Naive B cell (primary cell): ENCODE results near the gene MZF1. TPM values are rescaled to one million over a fixed set of nuclear protein-coding genes. Genes with fewer than 3 reads are reported as not detected.

Source experiments
- ATAC-seq, 2 donors: fragments of 150-1000 bp; cut with Tn5 transposase; 2 replicates each; pipeline ENCODE4 v1.10.0; 2021; ENCODE audit warnings: low read depth in 2 of 2, mild to moderate bottlenecking in 2 of 2, moderate library complexity in 2 of 2
- DNase-seq: peaks from one replicate; pipeline ENCODE4 v3.0.0; 2022
- H3K27ac Mint-ChIP-seq, 6 donors: one replicate each; pipeline ENCODE4 v1.8.0; 2020 to 2022; ENCODE audit warnings: mild to moderate bottlenecking in 6 of 6, mixed read lengths in 6 of 6, moderate library complexity in 5 of 6, inconsistent platforms in 2 of 6
- H3K27me3 Mint-ChIP-seq, 3 donors: one replicate each; pipeline ENCODE4 v1.8.0; 2021 to 2022; ENCODE audit warnings: mixed read lengths in 3 of 3, mild to moderate bottlenecking in 1 of 3
- H3K36me3 Mint-ChIP-seq, 2 donors: one replicate each; pipeline ENCODE4 v1.8.0; 2020 to 2022; ENCODE audit warnings: mixed read lengths in 2 of 2, inconsistent platforms in 1 of 2, mild to moderate bottlenecking in 1 of 2
- H3K4me1 Mint-ChIP-seq, 3 donors: one replicate each; pipeline ENCODE4 v1.8.0; 2020 to 2022; ENCODE audit warnings: mixed read lengths in 3 of 3, inconsistent platforms in 1 of 3, mild to moderate bottlenecking in 1 of 3, moderate library complexity in 1 of 3
- H3K4me3 Mint-ChIP-seq, 8 donors: one replicate each; pipeline ENCODE4 v1.8.0; 2020 to 2022; ENCODE audit warnings: mild to moderate bottlenecking in 8 of 8, mixed read lengths in 8 of 8, moderate library complexity in 8 of 8, inconsistent platforms in 2 of 8
- H3K9me3 Mint-ChIP-seq, 7 donors: one replicate each; pipeline ENCODE4 v1.8.0; 2020 to 2022; ENCODE audit warnings: mixed read lengths in 7 of 7, mild to moderate bottlenecking in 5 of 7, inconsistent platforms in 2 of 7, moderate library complexity in 1 of 7
- polyA plus RNA-seq, 6 donors: library from polyadenylated mRNA; unstranded; fragments of 300-500 nt; fragmentation: Illumina TruSeq; gene quantifications; one replicate each; pipeline ENCODE4 v1.2.3, GENCODE V29; 2021; ENCODE audit warnings: low read depth in 6 of 6

Gene MZF1
- polyA plus RNA-seq, 6 donors from 2014 or later = 6.6 to 14.8 (median 9.3) TPM

DNA sequence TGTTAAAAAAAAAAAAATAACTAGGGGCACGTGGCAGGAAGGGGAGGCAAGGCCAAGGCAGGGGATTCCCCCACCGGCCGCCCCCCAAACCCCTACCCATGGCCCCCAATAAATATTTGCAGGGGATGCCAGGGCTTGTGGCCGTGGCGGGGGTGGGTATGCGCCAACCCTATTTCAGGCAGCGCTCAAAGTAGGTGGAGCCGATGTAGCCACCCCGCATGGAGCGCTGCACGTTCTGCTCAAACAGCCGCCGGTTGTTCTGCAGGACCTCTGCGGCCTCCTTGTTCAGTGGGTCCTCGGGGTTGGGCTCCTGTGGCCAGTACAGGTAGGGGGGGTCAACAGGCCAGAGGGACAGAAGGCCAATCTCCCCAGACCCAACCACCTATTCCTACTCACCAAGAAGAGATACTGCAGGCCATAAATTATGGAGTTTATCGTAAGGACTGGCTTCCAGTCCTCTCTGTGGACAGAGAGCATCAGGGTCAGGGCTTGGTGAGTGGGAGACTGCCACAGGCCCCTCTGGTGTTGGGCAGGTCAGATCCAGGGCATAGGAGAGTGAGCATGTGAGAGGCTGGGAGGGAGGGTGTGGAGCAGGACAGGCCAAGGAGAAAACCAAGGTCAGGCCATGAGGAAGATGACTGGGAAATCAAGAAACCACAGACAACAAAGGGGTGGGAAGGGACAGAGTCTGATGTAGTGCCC, 17.1 kb downstream of the MZF1 start:
- peak overlapping the region; percentile 38 to 99 (median 92) for H3K4me3 Mint-ChIP-seq
- H3K27ac Mint-ChIP-seq = peak overlapping the region; percentile 97 to 100 (median 100)
- DNase-seq (no peak), ATAC-seq (no peak)
- peaks cover 0 to 33% of the 10 kb centered on the region in 2 donors for H3K36me3 Mint-ChIP-seq
- no peaks in the 10 kb centered on the region for H3K27me3 Mint-ChIP-seq
- peaks cover 59 to 74% (median 72%) of the 10 kb centered on the region in 3 donors for H3K4me1 Mint-ChIP-seq
- H3K9me3 Mint-ChIP-seq = no peaks in the 10 kb centered on the region

DNA sequence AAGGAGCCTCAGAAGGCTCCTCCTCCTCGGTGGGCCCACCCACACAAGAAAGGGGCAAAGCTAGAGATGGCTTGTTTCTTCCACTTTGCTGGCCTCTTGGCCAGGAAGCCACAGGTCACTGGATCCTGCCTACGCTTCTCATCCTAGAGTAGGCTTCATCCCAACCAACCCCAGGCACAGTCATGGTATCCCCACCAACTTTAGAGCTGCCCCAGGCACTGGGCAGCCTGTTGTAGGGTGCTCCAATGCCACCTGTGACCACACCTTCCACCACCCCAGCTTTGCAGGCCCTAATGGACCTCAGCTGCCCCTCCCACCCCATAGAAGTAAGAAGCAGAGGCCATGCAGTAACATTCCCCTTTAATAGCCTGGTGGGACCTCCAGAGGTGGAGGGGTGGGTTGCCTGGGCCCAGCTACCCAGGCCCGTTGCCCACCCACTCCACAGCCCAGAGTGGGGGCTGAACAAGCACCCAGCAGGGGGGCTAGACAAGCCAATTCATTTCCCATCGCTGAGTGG, 17.7 kb downstream of the MZF1 start:
- DNase-seq = no peak
- peak overlapping the region; percentile 91 to 99 (median 96) for H3K4me3 Mint-ChIP-seq

DNA sequence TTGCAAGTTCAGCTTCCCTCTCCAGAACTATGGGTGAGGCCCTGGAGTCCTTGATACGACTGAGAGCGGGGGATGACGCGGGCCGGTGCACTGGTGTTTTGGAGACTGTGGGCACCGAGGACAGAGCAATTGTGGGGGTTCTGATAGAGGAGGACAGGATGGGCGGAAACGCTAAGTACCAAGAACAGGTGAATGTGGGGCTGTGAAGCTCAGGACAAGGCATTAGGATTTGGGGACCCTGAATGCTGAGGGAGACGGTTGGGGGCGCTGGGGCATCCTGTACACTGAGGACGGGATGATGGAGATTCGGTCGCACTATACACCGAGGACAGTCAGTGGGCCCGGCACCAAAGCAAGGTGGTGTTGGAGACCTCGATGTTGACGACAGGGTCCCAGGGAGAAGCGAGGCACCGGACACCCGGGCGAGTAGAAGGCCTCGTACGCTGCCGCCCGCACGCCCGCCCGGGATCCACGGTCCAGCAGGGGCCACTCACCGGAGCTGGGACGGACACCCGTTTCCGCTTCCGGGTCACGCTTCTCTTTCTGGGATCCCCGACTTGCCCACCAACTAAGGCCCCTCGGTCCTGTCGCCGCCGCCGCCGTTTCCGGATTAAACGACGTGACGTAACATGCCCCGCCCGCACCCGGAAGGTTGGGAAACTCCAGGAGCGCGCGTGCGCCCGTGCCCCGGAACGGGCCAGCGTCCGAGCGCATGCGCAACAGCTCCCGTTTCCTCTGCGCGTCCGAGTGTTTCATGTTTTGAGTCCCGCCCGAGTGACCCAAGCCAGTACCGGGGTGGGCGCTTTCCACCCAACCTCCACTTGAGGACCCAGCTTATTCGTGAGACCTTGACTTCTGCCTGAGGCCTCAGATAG, 18.4 kb downstream of the MZF1 start, which contains the start of gene CHMP2A:
CHMP2A (minus strand) TSS at position 612 of the 875 bp plus-strand sequence. CDS start 893 bp downstream, outside the sequence.
- Mint-ChIP-seq H3K9me3 (no peaks in the 10 kb centered on the region), H3K4me1 (peaks cover 57 to 67% (median 65%) of the 10 kb centered on the region in 3 donors), H3K27ac (peak within 1 kb of the TSS; percentile 98 to 100 (median 100)), H3K4me3 (peak within 1 kb of the TSS; percentile 91 to 99 (median 96)), H3K27me3 (no peaks in the 10 kb centered on the region), H3K36me3 (peaks cover 0 to 33% of the 10 kb centered on the region in 2 donors)
- peak; percentile 98 for DNase-seq
- peak; percentile 37 to 48 for ATAC-seq

More for the DNA sequence above, 17.7 kb downstream of the MZF1 start:
- peaks cover 56 to 70% (median 68%) of the 10 kb centered on the region in 3 donors for H3K4me1 Mint-ChIP-seq
- H3K9me3 Mint-ChIP-seq = no peaks in the 10 kb centered on the region
- no peak for ATAC-seq
- peaks cover 0 to 33% of the 10 kb centered on the region in 2 donors for H3K36me3 Mint-ChIP-seq
- H3K27me3 Mint-ChIP-seq = no peaks in the 10 kb centered on the region
- H3K27ac Mint-ChIP-seq = peak overlapping the region; percentile 98 to 100 (median 100)

DNA sequence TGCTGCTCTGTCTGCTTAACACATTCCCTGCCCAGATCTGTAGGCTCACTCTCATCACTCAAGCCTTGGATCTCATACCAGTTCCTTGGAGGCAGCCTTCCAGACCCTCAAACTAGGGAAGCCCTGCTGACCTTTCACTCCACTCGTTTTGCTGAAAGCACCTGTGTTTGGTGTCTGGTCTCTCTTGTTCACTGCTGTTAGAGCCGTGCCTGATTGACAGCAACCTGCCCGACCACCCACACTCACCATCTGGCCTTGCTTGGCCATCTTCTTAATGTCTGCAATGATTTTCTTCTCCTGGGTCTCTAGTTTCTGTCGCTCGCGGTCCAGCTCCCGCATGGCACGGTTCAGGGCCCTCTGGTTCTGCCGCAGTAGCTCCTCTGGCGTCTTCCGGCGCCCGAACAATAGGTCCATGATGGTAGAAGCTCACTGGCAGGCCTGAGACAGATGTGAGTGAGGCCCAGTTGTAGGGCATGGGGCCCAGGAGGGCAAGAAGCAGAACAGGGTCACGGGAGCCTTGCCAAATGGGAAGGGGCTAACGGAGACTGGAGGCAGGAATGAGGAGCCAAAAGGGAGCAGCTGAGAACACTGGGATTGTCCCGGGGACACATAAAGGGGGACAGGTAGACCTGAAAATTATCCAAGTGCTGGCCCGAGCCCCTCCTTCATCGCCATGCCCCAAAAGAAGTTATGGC, 19.2 kb downstream of the MZF1 start:
- H3K4me1 Mint-ChIP-seq = peaks cover 57 to 59% (median 57%) of the 10 kb centered on the region in 3 donors
- no peak for DNase-seq
- no peaks in the 10 kb centered on the region for H3K9me3 Mint-ChIP-seq
- ATAC-seq = no peak
- H3K27ac Mint-ChIP-seq = peak overlapping the region; percentile 98 to 100 (median 100)
- H3K4me3 Mint-ChIP-seq = peak overlapping the region; percentile 91 to 99 (median 96)
- H3K36me3 Mint-ChIP-seq = peaks cover 0 to 33% of the 10 kb centered on the region in 2 donors
- no peaks in the 10 kb centered on the region for H3K27me3 Mint-ChIP-seq

- peak overlapping the region in 5 of 8 donors; percentile 31 to 93 (median 51) for H3K4me3 Mint-ChIP-seq
Observed at GRCh38 chr19:58552655-58553054, 20.5 kb downstream of the MZF1 start.

GRCh38 chr19:58551577-58552471, 21.3 kb downstream of the MZF1 start:
- ATAC-seq (no peak), DNase-seq (no peak)
- H3K4me1 Mint-ChIP-seq = peaks cover 40 to 62% (median 49%) of the 10 kb centered on the region in 3 donors
- peak overlapping the region in 4 of 6 donors; percentile 60 to 98 (median 79) for H3K27ac Mint-ChIP-seq
- peak overlapping the region in 2 of 8 donors; percentile 53 to 93 for H3K4me3 Mint-ChIP-seq
- no peaks in the 10 kb centered on the region for H3K27me3 Mint-ChIP-seq
- no peaks in the 10 kb centered on the region for H3K9me3 Mint-ChIP-seq
- peaks cover 0 to 40% of the 10 kb centered on the region in 2 donors for H3K36me3 Mint-ChIP-seq

More at GRCh38 chr19:58552655-58553054, 20.5 kb downstream of the MZF1 start:
- DNase-seq (no peak), ATAC-seq (no peak)
- peaks cover 47 to 60% (median 55%) of the 10 kb centered on the region in 3 donors for H3K4me1 Mint-ChIP-seq
- no peaks in the 10 kb centered on the region for H3K27me3 Mint-ChIP-seq
- peaks cover 0 to 38% of the 10 kb centered on the region in 2 donors for H3K36me3 Mint-ChIP-seq
- peak overlapping the region in 5 of 6 donors; percentile 5 to 98 (median 87) for H3K27ac Mint-ChIP-seq
- H3K9me3 Mint-ChIP-seq = no peaks in the 10 kb centered on the region

DNA sequence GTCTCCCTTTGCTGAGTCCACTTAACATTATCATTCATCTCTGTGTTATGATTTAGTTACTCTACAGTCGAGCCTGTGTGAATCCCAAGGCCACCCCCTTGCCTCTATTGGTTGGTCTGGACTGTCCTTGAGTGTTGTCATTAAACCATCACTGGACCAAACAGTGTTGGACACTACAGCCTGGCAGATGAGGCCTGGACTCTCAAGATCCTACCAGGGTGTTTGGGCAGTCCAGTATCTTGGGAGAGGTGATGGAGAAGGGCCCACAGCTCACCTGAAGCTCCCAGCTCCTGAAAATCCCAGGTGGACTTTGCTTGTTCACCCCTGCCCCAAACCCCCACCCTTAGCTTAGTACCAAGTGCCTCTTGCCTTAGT, 22.0 kb downstream of the MZF1 start:
- H3K4me1 Mint-ChIP-seq = peaks cover 40 to 62% (median 49%) of the 10 kb centered on the region in 3 donors
- DNase-seq = no peak
- ATAC-seq = no peak
- H3K36me3 Mint-ChIP-seq = peaks cover 0 to 40% of the 10 kb centered on the region in 2 donors
- H3K27ac Mint-ChIP-seq = peak overlapping the region in 4 of 6 donors; percentile 26 to 98 (median 63)
- no peaks in the 10 kb centered on the region for H3K27me3 Mint-ChIP-seq
- peak overlapping the region in 2 of 8 donors; percentile 32 to 93 for H3K4me3 Mint-ChIP-seq
- H3K9me3 Mint-ChIP-seq = no peaks in the 10 kb centered on the region

DNA sequence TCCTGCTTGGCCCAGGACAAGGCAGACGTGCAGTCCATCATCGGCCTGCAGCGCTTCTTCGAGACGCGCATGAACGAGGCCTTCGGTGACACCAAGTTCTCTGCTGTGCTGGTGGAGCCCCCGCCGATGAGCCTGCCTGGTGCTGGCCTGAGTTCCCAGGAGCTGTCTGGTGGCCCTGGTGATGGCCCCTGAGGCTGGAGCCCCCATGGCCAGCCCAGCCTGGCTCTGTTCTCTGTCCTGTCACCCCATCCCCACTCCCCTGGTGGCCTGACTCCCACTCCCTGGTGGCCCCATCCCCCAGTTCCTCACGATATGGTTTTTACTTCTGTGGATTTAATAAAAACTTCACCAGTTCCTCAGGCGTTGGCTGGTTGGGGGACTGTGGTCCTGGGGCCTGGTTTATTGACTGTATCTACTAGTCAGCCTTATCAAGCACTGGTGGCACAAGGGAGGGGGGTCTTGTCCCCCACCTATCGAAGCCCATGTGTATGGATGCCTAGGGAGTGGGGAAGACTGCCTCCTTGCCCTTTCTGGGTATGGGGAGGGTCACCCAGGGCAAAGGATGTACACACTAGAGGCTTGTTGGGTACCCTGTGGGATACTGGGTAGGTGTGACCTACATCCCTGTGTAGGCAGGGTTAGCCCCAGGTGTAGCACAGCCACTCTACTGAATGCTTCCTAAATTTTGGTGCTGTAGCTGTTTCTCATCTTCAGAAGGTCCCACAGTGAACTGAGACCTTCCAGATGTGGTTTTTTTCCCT, 22.6 kb downstream of the MZF1 start:
- Mint-ChIP-seq H3K27me3 (no peaks in the 10 kb centered on the region), H3K9me3 (no peaks in the 10 kb centered on the region), H3K27ac (peak overlapping the region in 3 of 6 donors; percentile 26 to 98 (median 39)), H3K4me1 (peaks cover 42 to 63% (median 54%) of the 10 kb centered on the region in 3 donors), H3K36me3 (peaks cover 0 to 39% of the 10 kb centered on the region in 2 donors), H3K4me3 (peak overlapping the region in 3 of 8 donors; percentile 9 to 93 (median 32))
- no peak for ATAC-seq
- DNase-seq = no peak

- DNase-seq = no peak
- Mint-ChIP-seq H3K9me3 (no peaks in the 10 kb centered on the region), H3K27ac (peak overlapping the region in 4 of 6 donors; percentile 27 to 72 (median 48)), H3K4me3 (peak overlapping the region in 2 of 8 donors; percentile 9 to 49), H3K36me3 (peaks cover 0 to 39% of the 10 kb centered on the region in 2 donors), H3K4me1 (peaks cover 42 to 62% (median 50%) of the 10 kb centered on the region in 3 donors), H3K27me3 (no peaks in the 10 kb centered on the region)
- no peak for ATAC-seq
Observed at GRCh38 chr19:58549664-58550361, 23.3 kb downstream of the MZF1 start.

GRCh38 chr19:58548859-58549663, 24.1 kb downstream of the MZF1 start:
- H3K4me1 Mint-ChIP-seq = peaks cover 41 to 54% (median 46%) of the 10 kb centered on the region in 3 donors
- H3K27ac Mint-ChIP-seq = peak overlapping the region in 5 of 6 donors; percentile 27 to 74 (median 54)
- ATAC-seq (no peak), DNase-seq (no peak)
- H3K4me3 Mint-ChIP-seq = peak overlapping the region in 1 of 8 donors; percentile 49
- no peaks in the 10 kb centered on the region for H3K27me3 Mint-ChIP-seq
- H3K9me3 Mint-ChIP-seq = no peaks in the 10 kb centered on the region
- peaks cover 0 to 37% of the 10 kb centered on the region in 2 donors for H3K36me3 Mint-ChIP-seq
